GM18526 (cell line): ENCODE measurements around the gene CD81.

ENCODE experiments used
- POLR2A ChIP-seq: IDR thresholded peaks from 3 replicates; pipeline ENCODE4 v1.6.1; 2011; ENCODE audit not compliant: insufficient read length; ENCODE audit errors: extremely low read depth

CD81 gene

GRCh38 chr11:2426826-2427521 is 49.9 kb downstream of the CD81 start:
- TF ChIP-seq POLR2A, result no peak

- no peak for TF ChIP-seq POLR2A
Measured at GRCh38 chr11:2427721-2428321, 50.7 kb downstream of the CD81 start.

DNA sequence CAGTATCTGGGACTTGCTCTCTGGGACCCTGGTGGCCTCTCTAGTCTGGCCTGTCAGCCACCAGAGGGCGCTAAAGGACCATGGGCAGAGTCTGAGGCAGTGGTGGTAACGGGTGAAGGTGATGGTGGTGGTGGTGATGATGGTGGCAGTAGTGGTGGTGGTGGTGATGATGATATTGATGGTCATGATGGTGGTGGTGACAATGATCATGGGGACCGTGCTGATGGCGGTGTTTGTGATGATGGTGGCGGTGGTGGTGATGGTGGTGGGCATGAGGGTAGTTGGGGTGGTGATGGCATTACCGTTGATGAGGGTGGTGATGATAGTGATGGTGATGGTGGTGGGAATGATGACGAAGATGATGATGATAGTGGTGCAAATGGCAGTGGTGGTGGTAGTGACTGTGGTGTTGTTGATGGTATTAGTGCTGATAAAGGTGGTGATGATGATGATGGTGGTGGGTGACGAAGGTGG is 51.2 kb downstream of the CD81 start:
- no peak for TF ChIP-seq POLR2A

DNA sequence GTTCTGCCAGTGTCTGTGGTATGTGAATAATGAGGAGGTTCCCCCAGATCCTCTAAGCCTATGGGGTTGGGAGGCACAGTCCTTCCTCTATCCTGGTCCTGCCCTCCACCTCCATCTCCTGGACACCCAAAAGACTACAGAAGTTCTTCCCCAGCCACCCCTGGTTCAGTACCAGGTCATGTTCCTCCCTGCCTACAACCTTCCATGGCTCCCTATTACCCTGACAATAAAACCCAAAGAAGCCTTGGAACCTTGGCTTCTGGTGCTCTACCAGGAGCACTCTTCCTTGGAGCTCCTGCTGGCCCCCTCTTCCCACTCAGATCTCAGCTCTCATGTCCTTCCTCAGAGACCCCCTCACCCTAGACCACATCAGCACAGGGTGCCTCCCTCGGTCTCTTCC is 54.3 kb downstream of the CD81 start:
- TF ChIP-seq POLR2A, result no peak

DNA sequence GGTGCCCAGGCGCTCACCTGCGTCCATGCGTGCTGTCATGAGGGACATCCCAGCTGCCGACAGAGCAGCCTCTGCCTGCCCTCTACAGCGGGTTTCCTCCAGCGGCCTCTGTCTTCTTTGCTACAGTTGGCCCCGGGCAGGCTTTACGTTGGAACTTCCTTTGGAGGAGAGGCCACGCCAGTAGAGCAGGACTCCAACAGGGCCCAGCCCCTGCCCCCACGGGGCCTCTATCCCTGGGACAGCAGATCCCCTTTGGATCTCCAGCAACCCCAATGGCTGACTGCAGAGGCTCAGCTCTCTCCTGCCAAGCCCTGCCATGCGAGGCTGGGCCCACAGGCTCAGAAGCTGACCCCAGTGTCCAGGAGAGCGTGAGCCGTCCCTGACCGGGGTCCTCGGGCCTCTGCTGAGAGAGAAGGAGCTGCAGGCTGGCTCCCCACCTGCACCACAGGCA is 55.1 kb downstream of the CD81 start:
- no peak for TF ChIP-seq POLR2A

- TF ChIP-seq POLR2A, result no peak
Measured at GRCh38 chr11:2432628-2433071, 55.5 kb downstream of the CD81 start.

- no peak for TF ChIP-seq POLR2A
Measured at GRCh38 chr11:2433106-2433925, 56.2 kb downstream of the CD81 start.

DNA sequence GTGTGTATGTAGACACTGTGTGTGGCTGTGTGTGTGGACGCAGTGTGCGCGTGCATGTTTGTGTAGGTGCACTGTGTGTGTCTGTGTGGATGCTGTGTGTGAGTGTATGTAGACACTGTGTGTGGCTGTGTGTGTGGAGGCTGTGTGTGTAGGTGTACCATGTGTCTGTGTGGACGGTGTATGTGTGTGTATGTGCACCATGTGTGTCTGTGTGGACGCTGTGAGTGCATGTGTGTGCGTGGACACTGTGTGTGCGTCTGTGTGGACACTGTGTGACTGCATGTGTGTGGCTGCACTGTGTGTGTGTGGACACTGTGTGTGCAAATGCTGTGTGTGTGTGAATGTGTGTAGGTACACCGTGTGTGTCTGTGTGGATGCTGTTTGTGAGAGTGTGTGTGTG is 56.9 kb downstream of the CD81 start:
- no peak for TF ChIP-seq POLR2A

DNA sequence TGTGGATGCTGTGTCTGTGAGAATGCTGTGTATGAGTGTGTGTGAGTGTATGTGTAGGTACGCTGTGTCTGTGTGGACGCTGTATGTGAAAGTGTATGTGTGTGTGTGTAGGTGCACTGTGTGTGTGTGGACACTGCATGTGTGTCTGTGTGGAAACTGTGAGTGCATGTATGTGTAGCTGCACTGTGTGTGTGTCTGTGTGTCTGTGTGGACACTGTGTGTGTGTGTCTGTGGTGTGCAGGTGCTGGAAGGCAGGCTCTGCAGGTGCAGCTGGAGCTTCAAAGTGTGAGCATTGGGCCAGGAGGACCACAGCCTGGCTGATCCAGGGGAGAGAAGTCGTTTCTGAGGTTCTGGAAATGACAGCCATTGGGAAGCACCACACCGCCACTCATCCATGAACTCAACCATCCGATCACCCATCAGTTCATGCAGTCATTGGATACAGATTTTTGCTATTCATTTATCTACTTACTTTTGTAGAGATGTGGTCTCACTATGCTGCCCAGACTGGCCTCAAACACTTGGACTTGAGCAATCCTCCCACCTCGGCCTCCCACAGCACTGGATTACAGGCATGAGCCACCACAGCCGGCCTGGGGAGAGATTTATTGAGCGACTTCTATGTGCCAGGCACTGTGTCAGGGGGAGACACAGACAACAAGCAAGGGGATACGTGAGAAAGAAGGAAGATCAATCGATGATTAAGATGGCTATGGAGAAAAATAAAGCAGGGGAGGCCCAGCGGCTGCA is 57.6 kb downstream of the CD81 start:
- no peak for TF ChIP-seq POLR2A

GRCh38 chr11:2435288-2436012 is 58.3 kb downstream of the CD81 start:
- no peak for TF ChIP-seq POLR2A

- TF ChIP-seq POLR2A, result no peak
Measured at GRCh38 chr11:2436013-2436520, 59.0 kb downstream of the CD81 start.

GRCh38 chr11:2436521-2437031 is 59.5 kb downstream of the CD81 start:
- no peak for TF ChIP-seq POLR2A

DNA sequence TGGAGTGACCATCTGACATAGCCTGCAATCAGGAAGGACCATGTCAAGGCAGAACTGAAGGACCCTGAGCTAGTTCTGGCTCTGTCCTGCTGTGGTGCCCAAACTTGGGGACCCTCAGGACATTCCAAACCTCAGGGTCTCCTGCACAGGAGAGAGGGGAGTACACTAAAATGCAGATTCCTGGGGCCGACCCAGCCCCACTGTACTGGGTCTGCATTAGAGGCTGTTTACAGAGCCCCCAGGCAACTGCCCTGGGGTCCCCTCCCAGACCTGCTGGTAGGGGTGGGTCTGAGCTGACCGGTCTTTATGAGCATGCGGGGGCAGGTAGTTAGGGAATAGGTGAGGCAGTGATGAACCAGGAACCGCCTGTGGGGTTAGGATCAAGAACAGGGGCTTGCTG is 60.4 kb downstream of the CD81 start:
- TF ChIP-seq POLR2A, result no peak

DNA sequence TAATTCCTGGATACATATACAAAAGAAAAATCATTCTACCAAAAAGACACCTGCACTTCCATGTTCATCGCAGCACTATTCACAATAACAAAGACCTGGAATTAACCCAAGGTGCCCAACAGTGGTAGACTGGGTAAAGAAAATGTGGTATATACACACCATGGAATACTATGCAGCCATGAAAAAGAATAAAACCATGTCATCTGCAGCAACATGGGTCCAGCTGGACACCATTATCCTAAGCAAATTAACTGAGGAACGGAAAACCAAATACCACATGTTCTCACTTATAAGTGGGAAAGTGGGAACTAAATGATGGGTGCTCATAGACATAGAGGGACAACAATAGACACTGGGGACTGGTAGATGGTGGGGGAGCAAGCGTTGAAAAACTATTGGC is 62.7 kb downstream of the CD81 start:
- TF ChIP-seq POLR2A, result no peak
